ENCODE data around the gene LGALSL.
"Not testable (repeated sequence)": the region's sequence is repeated elsewhere in the genome, so short reads cannot be mapped to it uniquely, and the experiment has no call there.

Gene LGALSL

GRCh38 chr2:64442801-64443429, 11.0 kb upstream of the LGALSL start:
- no peak for ATAC-seq

GRCh38 chr2:64445970-64446369, 8.0 kb upstream of the LGALSL start:
- ATAC-seq = not testable (repeated sequence)

DNA sequence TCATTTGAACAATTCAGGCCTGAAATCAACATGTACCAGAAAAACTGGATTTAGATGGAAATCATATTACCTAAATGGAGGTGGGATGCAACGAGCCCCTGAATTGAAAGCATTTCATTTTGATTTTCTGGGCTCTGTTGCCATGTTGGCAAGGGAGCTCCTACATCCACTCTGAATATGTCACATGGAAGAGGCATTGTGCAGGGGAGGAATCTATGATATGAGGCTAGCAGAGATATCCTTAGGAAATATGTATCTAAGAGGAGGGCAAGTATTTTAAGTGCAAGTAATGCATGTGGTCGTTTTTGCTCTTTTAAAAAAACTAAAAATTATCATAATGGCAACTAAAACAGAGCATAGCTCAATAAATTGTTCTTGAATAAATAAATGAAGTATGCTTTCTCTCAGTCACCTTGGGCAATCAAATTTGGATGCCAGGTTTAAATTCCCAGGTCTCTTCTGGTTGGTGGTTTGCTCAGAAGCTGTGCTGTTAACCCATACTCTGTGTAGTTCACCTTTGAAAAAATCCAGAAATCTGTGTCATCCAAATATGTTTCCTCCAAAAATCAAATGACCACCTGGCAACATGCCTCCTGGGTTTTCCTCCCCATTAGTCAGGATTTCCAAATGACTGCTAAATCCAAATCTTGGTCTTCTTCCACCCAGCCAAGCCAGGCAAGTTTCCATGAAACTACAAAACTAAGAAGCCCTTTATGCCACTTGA, 6.5 kb upstream of the LGALSL start:
- no peak for ATAC-seq

DNA sequence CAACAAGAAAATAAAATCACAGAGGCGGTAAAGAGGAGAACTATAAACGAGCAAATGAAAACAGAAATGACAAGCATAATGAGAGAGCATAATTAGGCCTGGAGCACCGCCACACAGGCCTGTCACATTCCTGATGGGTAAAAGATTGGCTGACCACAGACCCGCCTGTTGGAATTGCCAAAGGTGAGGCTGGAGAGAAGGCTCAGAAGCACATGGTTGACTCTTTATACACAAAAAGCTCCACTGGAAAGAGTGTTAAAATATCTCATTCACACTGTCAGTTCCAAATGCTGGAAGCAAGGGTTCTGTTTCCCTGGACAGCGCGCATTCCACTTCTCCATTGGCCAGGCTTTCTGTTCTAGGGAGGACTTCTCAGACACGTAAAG, 5.9 kb upstream of the LGALSL start:
- no peak for ATAC-seq

DNA sequence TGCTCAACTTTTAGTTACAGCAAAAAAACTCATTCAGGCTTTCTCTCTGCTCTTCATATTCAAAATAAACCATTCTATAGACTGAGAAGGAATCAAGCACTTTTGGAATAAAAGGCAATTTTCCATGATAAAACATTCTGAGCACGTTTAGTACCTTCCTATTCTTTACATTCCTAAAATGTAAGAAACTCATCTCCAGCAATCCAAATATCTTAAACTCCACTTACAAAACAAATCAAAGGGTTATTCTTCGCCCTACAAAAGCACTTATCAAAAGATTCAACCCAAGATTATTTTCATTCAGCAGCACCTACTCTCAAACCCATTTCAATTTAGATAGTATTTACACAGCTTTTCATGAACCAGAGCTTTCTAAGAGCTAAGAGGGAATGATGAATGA, 2.9 kb upstream of the LGALSL start:
- ATAC-seq = no peak

DNA sequence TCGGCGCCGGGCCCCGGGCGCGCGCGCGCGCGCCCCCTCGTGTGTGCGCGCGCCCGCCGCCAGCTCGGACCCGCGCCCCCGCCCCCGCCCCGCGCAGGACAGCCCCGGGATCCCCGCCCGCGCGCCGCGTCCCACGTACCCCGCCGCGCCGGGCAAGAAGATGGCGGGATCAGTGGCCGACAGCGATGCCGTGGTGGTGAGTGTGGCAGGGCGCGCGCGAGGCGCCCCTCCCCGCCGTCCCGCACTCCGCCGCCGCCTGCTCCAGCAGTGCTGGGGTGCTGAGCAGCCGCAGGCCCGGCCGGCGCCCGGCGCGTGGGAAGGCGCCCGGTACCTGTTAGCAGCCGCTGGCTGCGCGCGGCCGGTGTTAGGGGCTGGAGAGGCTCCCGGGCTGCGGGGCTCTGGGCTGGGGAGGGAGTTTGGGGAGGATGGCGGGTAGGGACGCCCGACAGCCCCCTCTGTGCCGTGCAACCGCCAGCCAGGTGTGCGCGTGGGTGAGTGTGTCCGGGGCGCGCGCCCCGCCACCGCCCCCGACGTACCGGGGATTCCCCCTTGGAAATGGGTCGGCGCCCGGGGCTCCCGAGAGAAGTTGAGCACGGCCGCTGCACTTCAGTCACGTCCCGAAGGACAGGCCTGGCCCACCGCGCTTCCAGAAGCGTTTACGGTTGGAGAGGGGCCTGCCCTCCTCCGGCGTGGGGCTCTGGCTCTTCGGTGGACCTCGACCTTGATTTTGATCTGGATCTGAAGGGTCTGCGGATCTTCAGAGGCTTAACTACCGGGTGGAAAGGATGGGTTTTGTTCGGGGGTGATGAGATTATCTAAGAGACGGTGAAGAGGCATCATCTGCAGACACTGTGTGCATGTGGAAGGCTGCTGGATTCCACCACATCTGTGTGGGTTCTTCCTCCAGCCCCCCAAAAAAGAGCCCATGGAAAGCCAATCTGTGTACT, 697 bp downstream of the LGALSL start:
- ATAC-seq = peak; percentile 77 to 78

GRCh38 chr2:64455545-64455944, 1.6 kb downstream of the LGALSL start:
- no peak for ATAC-seq

DNA sequence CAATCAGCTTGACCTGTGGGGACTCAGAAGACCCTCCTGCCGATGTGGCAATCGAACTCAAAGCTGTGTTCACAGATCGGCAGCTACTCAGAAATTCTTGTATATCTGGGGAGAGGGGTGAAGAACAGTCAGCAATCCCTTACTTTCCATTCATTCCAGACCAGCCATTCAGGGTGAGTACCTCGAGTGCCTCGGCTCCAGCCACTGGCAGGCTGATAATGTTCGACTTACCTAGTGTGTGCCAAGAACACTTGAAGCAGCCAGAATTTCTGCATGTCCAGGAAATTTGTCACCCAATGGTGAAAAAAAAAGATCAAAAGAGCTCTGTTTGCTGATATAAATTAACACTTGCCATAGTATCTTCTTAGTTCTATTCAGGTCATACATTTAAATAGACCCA, 2.3 kb downstream of the LGALSL start:
- no peak for ATAC-seq

DNA sequence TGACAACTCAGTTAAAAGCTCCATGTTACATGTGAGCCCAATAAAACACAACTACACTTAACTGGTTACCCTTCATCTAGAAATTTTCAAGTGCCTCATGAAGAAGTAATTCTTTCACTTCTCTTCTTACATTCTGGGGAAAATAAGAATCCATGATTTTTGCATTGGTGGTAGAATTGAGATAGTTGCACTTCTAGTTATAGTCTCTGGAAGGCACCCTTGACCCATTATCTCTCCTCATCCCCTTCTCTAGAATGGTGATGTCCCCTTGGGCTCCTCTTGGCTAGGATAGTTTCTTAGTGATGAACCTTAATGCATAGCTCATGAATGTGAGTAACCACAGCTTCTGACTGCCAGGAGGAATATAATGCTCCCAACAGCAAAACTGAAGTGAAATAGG, 3.6 kb downstream of the LGALSL start:
- no peak for ATAC-seq

- ATAC-seq = no peak
Measured at GRCh38 chr2:64459575-64459974, 5.6 kb downstream of the LGALSL start.

- no peak for ATAC-seq
Measured at GRCh38 chr2:64460330-64460729, 6.4 kb downstream of the LGALSL start.

GRCh38 chr2:64461271-64462058, 7.5 kb downstream of the LGALSL start:
- no peak for ATAC-seq

DNA sequence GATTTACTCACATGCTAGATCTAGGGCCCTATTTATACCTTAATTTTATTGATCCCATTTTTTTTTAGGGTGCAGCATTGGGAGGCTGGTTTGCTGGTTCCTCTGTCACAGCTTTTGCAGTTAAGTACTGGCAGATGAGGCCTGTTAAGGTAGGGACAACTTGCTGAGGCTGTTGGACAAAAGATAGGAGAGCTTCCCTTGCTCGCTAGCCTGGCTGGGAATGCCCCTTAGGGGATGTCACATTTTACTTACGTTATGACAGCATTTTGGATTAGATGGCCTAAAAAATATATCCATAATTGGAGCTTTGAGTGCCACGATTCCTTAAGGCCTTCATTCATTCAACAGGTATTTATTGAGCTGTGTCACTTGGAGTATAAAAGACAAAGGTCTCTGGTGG, 8.2 kb downstream of the LGALSL start:
- ATAC-seq = no peak

DNA sequence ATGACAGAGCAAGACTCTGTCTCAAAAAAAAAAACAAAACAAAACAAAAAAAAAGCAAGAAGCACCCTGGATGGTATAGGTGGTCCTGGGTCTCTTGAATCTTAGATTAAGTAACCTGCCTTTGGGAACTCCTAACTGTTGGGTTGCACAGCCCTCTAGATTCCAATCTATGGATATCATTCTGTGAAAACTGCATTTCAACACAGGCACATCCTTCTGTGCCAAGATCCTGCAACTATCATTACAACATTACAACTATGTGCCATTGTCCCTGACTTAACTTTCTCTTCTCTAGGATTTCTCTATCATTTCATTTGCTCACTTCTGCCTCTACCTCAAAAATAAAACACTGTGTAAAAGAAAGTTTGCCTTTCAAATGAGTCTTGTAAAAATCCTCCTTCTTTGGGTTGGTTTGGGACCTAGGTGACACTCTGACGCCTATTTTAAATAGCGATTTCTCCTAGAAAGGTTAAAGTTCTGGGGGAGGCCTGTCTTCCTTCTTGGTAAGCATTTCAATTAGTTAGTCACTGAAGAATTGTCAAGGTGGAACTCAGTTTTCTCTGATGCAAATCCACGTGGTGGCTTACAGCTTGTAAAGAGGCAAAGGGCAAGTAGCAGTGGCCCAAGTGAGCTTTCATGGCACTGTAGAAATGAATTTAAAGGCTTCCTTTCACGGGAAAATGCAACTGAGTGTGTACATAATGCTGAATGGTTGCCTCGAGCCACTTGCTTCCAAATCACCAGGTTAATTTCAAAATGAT, 9.2 kb downstream of the LGALSL start:
- no peak for ATAC-seq

DNA sequence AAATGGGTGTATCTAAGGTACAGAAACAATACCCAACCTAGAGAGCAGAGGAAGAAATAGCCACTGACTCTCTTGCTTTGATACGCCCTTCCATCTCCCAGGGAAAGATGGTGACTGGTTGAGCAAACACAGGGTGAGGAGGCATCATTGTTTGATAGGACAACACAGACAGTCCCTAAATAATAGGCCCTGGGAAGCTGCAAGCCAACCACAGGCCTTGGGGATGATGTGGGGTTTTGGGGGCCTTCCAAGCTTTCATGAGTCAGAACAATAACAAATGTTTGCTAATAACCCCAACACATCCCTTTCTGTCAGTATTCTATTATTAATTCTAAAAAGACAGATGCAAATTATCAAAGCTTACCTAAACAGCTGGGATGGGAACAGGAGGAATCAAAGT, 9.8 kb downstream of the LGALSL start:
- no peak for ATAC-seq

DNA sequence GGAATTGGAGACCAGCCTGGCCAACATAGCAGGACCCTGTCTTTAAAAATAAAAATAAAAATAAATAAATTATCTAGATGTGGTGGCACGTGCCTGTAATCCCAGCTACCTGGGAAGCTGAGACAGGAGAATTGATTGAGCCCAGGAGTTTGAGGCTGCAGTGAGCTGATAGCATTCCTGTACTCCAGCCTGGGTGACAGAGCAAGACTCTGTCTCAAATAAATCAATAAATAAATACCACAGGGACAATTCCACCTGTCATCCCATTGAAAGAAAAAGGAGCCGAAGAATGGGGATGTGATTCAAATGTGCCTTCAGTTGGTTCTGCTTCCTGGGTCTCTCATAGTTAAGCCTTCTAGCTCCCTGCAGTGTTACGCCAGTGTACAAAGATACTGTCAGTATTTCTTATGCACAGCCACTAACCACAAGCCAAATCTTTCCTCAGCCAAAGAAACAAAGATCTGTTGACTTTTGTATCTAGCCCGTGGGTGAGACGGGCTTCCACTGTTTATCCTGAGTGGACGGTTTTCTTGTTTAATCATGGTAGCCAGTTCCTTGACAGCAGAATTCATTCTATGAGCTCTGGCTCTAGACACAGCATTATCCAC, 12.6 kb downstream of the LGALSL start:
- ATAC-seq = no peak

DNA sequence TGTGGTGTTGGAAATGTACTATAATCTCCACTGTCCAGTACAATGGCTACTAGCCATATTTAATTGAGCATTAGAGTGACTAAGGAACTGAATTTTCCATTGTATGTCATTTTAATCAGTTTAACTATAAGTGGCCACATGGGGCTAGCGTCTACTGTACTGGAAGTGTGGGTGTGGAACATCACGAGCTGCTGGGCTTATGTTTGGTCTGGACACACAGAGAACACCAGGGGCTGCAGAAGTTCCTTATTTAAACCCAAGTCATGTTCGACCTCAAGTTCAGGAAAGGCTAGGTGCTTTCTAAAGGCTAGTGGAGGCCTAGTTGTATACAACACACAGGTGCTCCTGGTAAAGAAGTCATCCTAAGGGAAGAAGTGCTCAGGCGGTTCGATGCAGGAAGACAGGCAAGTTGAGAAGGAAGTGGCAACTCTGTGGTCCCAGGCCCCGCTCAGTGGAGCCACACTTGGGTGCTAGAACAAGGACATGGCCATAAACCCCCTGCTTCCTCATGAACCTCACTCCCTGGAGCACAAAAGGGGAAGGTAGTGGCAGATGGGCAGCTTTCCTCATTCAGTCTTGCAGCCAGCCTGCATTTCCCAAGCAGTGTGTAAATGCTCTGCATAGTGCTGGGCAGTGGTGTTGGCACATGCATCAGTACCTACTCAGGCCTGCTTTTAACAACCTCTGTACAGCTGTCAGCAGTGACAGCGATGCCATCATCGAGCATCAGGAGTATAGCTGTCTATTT, 13.3 kb downstream of the LGALSL start:
- no peak for ATAC-seq

DNA sequence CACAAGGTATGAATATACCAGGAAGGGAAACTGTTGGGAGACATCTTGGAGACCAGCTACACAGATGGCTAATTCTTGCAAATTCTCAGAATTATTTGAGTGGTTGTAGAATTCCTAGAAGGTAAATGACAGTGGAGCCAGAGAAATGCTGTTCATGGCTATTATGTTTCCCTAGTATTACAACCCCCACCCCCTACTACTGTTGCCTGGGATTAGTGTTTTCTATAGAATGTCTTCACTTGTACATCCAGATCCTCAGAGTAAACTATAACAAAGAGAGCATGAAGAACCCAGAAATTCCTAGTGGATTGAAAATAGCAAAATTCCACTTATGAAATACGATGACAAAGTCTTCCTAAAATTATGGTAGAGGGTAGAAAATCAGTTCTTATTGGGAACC, 15.3 kb downstream of the LGALSL start:
- no peak for ATAC-seq

DNA sequence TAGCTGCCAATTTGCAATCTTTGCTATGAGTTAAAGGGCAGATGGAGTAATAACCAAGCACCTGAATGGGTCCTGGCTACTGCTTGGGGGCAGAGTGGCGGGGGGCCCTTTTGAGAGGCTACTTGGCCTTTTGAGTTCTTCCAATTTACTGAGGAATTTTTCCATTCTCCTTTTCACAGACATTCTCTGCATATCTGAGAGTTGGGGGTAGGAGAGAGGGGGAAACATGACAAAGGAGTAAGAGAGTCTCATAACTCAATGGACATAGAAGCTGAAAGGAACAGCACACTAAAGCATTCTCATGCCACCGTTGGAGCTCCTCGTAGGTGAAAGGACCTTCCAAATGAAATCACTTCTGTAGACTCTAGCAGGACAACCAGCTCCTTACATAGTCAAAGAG, 16.1 kb downstream of the LGALSL start:
- ATAC-seq = no peak

- no peak for ATAC-seq
Measured at GRCh38 chr2:64470766-64471295, 16.9 kb downstream of the LGALSL start.

DNA sequence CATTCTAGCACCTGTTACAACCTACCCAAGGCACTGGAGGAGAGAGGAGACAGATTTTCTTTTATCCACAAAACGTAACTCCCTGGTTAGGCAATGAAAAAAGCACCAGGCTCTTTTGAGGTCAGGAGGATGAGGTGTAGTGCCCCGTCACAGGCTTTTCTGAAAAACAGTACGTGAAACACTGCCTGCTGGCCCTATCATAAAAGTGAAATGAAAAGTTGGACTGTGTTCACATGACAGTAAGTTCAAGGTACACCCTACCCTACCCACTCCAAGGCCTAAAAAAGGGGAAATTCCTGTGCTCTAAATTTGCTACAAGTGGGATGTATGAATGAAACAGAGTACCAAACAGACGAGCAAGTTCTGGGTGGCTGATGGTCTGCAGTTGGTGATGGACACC, 17.6 kb downstream of the LGALSL start:
- ATAC-seq = no peak

All from activated CD4-positive, CD25-positive, alpha-beta regulatory T cell treated with anti-CD3 and anti-CD28 coated beads, Interleukin-2, amount 50 U/mL, for 24 hours (primary cell).